AG09309 (cell line): ENCODE data around the gene SLC25A1.

Experiments
- DNase-seq: peaks from one replicate; pipeline ENCODE4 v3.0.0-alpha.2; 2010; ENCODE audit warnings: low read depth
- H3K4me3 ChIP-seq: 2 replicates; pipeline ENCODE4 v1.5.1; 2011; ENCODE audit warnings: mild to moderate bottlenecking, low read depth, low read length, moderate library complexity; ENCODE audit not compliant: control insufficient read depth
- TF ChIP-seq, protein P1 (sequence below): IDR thresholded peaks from 2 replicates; pipeline ENCODE4 v1.5.1; 2011; ENCODE audit warnings: mild to moderate bottlenecking, low read depth, low read length, inconsistent platforms; ENCODE audit not compliant: insufficient read depth, control insufficient read depth; ENCODE audit errors: missing control alignments

SLC25A1 gene

DNA sequence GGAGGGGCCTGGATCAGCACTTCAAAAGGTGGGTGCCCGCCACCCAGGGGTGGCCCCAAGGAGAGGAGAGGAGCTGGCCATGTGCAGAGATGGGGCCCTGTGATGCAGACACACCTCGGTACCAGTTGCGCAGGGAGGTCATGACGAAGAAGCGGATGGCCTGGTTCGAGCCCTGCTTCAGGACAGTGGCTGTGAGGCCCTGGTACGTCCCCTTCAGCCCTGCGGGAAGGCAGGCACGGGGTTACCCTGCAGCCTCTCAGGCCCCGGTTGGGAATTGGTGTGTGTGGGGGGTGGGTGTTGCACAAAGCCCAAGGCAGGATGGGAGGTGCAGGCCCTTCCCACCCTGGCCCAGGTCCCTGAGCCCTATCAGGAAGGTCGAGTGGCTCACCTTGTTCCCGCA lies 1.8 kb downstream of the SLC25A1 start:
- H3K4me3 ChIP-seq, result peak overlapping the region; percentile 63
- TF ChIP-seq, protein P1, sequence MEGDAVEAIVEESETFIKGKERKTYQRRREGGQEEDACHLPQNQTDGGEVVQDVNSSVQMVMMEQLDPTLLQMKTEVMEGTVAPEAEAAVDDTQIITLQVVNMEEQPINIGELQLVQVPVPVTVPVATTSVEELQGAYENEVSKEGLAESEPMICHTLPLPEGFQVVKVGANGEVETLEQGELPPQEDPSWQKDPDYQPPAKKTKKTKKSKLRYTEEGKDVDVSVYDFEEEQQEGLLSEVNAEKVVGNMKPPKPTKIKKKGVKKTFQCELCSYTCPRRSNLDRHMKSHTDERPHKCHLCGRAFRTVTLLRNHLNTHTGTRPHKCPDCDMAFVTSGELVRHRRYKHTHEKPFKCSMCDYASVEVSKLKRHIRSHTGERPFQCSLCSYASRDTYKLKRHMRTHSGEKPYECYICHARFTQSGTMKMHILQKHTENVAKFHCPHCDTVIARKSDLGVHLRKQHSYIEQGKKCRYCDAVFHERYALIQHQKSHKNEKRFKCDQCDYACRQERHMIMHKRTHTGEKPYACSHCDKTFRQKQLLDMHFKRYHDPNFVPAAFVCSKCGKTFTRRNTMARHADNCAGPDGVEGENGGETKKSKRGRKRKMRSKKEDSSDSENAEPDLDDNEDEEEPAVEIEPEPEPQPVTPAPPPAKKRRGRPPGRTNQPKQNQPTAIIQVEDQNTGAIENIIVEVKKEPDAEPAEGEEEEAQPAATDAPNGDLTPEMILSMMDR, result no peak
- no peak for DNase-seq

DNA sequence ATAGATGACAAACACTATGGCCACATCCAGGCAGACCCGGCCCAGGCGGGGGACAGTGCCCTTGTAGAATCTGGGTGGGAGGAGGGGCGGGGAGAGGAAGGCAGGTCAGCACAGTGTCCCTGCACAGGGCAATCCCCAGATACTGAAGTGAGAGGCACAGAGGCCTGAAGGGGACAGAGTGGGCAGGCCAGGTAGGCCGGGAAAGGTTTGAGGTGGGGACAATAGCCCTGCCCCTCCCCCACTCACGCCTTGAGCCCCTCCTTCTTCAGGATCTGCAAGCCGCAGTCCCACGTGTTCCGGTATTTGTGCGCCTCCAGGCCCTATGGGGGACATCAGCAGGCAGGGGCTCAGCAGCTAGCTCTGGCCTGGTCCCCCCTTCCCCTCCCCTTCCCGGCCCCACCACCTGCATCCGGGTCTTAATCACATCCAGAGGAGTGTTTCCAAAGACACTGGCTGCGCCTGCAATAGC lies 2.3 kb downstream of the SLC25A1 start:
- no peak for DNase-seq
- no peak overlapping the region for H3K4me3 ChIP-seq
- TF ChIP-seq, protein P1, result no peak

DNA sequence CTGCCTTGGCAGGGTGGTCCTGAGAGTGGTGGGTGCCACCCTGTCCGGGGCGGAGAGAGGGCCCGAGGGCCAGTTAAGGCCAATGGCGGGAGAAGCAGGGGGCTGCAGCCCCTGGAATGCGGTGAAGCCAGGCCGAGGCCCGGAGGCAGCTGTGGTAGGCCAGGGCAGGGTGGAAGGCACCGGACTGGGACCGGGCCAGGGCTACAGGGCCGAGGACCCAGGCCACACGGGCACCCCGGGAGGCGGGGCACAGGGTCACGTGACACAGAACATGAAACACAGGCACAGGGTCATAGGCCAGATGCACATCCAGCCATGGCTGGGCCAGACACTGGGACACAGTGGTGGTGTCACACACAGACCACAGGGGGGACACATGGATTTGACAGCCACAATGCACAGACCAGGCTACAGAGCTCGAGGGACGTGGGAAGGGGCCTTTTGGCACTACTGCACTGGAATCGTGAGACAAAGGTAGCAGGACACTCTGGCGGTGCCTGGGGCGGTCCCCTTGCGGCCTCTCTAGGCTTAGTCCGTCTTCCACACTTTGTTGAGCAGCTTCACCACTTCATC lies 2.8 kb downstream of the SLC25A1 start:
- TF ChIP-seq, protein P1, result no peak
- H3K4me3 ChIP-seq, result no peak overlapping the region
- no peak for DNase-seq

DNA sequence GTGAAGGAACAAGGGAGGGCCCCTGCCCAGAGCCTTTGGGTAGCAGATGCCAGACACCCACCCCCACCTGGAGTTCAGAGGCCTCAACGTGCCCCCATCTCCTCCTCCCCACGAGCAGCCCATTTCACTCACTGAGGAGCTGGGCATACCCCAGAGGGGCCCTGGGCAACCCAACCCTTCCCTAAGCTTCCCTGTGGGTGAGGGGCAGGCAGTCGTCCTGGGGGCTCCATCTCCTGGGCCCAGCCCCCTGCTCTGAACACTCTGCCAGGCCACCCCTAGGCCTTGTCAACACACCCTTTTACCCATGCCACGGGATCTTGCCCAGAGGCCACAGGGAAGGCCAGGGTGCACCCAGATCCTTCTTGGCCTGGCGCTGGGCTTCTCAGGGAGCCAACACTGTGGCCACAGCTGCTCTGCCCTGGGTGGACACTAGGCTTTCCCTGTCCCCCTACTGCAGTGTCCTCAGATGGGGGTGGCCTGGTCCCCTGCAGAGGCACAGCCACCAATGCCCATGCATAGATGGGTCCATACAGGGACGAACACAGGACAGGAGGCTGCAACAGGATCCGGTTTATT lies 3.4 kb downstream of the SLC25A1 start:
- H3K4me3 ChIP-seq, result no peak overlapping the region
- TF ChIP-seq, protein P1, result no peak

DNA sequence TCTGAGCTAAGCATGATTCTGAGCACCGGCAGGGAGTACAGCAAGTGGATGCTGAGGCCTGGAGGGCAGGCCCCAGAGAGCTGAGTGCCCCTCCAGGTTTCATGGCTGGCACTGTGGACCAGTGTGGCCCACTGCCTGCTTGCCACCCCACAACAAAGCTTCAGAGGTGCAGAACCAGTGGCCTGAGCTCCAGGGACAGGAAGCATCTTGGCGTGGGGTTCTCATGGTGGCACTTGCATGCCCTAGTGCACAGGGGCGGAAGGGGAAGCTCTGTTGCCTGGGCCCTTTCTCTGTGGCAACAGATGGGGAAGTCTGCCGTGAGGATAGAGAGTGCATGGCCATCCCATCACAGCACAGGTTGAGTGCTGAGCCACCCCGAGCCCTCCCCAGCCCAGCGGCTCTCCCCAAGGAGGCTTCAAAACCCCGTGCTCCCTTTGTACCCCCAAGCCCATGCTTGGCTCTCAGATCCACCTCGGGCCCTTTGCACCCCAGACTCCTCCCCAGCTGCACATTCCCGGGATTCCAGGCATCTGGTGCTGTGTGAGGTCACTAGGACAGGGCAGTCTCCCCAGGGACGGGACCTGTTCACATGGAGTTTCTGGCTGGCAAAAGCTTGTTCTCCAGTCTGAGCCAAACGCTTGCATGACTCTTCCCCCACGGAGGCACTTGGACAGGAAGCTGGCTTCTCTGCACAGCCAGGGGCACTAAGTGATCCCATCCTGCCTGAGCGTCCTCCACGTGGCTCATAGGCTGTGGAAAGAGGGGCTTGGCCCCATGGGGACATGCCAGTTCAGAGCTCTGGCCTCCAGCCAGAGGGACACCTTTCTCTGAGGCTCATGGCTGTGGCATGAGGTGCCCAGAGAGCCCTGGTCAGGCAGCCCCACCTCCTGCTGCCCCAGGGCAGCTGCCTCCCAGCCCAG lies 4.2 kb downstream of the SLC25A1 start:
- TF ChIP-seq, protein P1, result no peak
- peak; percentile 29 for DNase-seq
- H3K4me3 ChIP-seq, result no peak overlapping the region

More for the DNA sequence above, 3.4 kb downstream of the SLC25A1 start:
- DNase-seq, result no peak
